ENCODE results near the gene VCP. TPM values are rescaled to one million over a fixed set of nuclear protein-coding genes. Genes with fewer than 3 reads are reported as not detected.
A peak's percentile ranks its signal among the peaks of the same experiment; 100 is the strongest.

VCP gene
- polyA plus RNA-seq, 2 of the 4 experiments (the other 2 are of a cell fraction), result 390 to 428 TPM

DNA sequence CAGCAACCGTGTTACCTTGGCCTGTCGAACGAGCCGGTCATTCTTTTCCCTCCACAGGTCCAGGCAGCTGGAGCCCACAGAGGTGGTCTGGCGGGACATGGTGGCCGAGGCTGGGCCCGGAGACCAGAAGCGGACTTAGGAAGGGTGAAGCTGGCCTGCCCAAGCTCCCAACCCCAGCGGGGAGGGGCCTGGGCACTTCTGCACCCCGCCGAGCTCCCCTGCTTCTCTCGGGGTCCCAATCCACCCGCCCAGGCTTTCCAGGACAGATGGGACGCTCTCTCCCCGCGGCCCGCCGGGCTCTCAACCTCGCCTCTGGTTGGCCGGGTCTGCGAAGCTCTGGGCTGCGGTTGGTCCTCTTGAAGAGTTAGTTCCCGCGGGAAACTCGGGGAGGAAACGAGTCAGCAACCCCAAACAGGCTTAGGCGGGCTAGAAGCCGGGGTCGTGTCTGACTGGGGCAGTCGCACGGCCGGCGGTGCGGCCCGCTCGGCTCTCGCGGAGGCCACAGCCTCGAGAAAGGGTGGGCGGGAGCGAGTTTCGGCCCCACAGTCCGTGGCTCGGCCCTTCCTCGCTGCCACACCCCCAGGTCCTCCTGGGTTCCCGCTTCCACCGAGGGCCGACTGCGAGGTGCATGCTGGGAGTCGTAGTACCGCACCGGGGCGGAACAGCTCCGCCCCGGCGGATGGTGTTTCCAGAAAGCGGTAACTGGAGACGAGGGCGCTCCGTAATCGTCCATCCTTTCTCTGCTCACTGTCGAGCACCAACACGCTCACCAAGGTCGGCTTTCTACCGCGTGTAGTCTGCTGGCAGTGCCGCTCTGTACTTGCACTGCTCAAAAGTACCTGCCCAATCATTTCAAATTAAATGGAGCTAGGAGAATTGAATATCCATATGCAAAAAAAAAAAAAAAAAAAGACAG, 7.3 kb upstream of the VCP start, which contains the start of gene FANCG (continued):
- TF ChIP-seq MYC (IDR thresholded peaks at IDR 0.05; ENCODE audit: borderline replicate concordance, low read length), result peak; percentile 74
- TF ChIP-seq EHMT2 (IDR thresholded peaks at IDR 0.05; ENCODE audit: low read depth), result no peak
- 0 out of 2 replicates have a peak, but pooled peaks have one; percentile 21 for TF ChIP-seq KDM5A (IDR thresholded peaks at IDR 0.05)
- TF ChIP-seq MAFK (IDR thresholded peaks at IDR 0.05; ENCODE audit: partially characterized antibody), result no peak
- TF ChIP-seq, protein P1, sequence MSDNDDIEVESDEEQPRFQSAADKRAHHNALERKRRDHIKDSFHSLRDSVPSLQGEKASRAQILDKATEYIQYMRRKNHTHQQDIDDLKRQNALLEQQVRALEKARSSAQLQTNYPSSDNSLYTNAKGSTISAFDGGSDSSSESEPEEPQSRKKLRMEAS (IDR thresholded peaks at IDR 0.05), result peak; percentile 78
- TF ChIP-seq SREBF2 (IDR thresholded peaks at IDR 0.05), result no peak

DNA sequence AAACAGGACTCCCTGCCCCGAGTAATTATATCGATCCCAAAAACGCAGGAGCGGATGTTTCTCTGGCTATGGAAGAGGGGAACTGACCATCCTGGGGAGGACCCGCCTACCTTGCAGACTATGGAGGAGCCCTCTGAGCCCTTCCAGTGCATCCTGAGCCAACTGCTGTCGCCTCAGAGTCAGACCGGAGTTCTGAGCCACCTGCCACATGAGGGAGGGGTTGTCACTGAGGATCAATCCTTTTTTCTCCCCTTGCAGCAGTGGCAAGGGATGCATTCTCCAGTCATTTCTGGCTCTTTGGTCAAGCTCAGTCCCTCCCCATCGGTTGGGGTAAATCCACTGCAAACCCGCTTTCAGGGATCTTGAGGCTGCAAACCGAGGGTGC, 6.6 kb upstream of the VCP start:
- peaks cover 14% of the 10 kb centered on the region; the same call in 2 of the 3 replicates for H3K4me1 ChIP-seq
- 3% methylated on average over 9 of the region's 10 CpGs for WGBS (ENCODE audit: missing lambda C conversion rate)
- peak overlapping the region; percentile 86 to 96 for H3K27ac ChIP-seq
- DNase-seq (ENCODE audit: low read depth in 1 of 2, low spot score in 1 of 2) (no peak), ATAC-seq (peak; percentile 17 to 33; a peak in 4 of 6 replicates), FAIRE-seq (no peak)
- TF ChIP-seq, protein P2, sequence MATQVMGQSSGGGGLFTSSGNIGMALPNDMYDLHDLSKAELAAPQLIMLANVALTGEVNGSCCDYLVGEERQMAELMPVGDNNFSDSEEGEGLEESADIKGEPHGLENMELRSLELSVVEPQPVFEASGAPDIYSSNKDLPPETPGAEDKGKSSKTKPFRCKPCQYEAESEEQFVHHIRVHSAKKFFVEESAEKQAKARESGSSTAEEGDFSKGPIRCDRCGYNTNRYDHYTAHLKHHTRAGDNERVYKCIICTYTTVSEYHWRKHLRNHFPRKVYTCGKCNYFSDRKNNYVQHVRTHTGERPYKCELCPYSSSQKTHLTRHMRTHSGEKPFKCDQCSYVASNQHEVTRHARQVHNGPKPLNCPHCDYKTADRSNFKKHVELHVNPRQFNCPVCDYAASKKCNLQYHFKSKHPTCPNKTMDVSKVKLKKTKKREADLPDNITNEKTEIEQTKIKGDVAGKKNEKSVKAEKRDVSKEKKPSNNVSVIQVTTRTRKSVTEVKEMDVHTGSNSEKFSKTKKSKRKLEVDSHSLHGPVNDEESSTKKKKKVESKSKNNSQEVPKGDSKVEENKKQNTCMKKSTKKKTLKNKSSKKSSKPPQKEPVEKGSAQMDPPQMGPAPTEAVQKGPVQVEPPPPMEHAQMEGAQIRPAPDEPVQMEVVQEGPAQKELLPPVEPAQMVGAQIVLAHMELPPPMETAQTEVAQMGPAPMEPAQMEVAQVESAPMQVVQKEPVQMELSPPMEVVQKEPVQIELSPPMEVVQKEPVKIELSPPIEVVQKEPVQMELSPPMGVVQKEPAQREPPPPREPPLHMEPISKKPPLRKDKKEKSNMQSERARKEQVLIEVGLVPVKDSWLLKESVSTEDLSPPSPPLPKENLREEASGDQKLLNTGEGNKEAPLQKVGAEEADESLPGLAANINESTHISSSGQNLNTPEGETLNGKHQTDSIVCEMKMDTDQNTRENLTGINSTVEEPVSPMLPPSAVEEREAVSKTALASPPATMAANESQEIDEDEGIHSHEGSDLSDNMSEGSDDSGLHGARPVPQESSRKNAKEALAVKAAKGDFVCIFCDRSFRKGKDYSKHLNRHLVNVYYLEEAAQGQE (IDR thresholded peaks at IDR 0.05), result no peak
- TF ChIP-seq GATA3 (IDR thresholded peaks at IDR 0.05; ENCODE audit: borderline replicate concordance) (no peak), PHF8 (IDR thresholded peaks at IDR 0.05; ENCODE audit: borderline replicate concordance, low read depth) (no peak), KDM5A (IDR thresholded peaks at IDR 0.05) (no peak)
- TF ChIP-seq, protein P3, sequence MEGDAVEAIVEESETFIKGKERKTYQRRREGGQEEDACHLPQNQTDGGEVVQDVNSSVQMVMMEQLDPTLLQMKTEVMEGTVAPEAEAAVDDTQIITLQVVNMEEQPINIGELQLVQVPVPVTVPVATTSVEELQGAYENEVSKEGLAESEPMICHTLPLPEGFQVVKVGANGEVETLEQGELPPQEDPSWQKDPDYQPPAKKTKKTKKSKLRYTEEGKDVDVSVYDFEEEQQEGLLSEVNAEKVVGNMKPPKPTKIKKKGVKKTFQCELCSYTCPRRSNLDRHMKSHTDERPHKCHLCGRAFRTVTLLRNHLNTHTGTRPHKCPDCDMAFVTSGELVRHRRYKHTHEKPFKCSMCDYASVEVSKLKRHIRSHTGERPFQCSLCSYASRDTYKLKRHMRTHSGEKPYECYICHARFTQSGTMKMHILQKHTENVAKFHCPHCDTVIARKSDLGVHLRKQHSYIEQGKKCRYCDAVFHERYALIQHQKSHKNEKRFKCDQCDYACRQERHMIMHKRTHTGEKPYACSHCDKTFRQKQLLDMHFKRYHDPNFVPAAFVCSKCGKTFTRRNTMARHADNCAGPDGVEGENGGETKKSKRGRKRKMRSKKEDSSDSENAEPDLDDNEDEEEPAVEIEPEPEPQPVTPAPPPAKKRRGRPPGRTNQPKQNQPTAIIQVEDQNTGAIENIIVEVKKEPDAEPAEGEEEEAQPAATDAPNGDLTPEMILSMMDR (IDR thresholded peaks at IDR 0.05), result no peak
- ChIA-PET POLR2A (interaction anchor here (0.9 to 3.7 kb wide), 8 partner anchors 8 to 441 kb away, joined by 3 to 63 read pairs (median 14); partner anchors contain the start of genes PIGO, SIGMAR1, STOML2 and VCP), CTCF (interaction anchor here (1.2 to 7.7 kb wide), 6 partner anchors 8 to 398 kb away, joined by 4 to 99 read pairs (median 16); partner anchors contain the start of genes PIGO, STOML2 and VCP)
- no peaks in the 10 kb centered on the region for H3K9me3 ChIP-seq
- H3K4me2 ChIP-seq, result peak overlapping the region; percentile 96
- peak overlapping the region; percentile 71 for H3K4me3 ChIP-seq

DNA sequence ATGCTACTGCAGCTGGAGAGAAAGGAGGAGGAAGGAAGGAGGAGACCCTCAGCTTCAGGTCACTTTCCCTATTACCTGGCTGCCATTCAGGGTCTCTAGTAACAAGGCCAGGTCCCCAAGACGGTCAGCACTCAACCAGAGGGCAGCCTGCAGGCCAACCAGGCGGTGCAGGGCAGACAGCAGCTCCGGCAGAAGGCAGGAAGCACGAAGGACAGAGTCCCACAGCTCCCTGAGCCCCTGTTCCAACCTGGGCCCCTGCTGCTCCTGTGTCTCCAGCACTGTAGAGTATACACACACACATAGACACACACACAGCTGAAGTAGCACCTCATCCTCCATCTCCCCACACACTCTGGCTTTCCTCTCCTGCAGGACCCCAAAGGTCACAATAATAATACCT, 5.6 kb upstream of the VCP start:
- TF ChIP-seq ZFP36 (IDR thresholded peaks at IDR 0.05; ENCODE audit: borderline replicate concordance, partially characterized antibody), result no peak
- TF ChIP-seq, protein P4, sequence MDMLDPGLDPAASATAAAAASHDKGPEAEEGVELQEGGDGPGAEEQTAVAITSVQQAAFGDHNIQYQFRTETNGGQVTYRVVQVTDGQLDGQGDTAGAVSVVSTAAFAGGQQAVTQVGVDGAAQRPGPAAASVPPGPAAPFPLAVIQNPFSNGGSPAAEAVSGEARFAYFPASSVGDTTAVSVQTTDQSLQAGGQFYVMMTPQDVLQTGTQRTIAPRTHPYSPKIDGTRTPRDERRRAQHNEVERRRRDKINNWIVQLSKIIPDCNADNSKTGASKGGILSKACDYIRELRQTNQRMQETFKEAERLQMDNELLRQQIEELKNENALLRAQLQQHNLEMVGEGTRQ (IDR thresholded peaks at IDR 0.05), result no peak
- TF ChIP-seq KDM5A (IDR thresholded peaks at IDR 0.05), result no peak
- H3K4me1 ChIP-seq, result peaks cover 15% of the 10 kb centered on the region
- ChIA-PET CTCF (interaction anchor here (0.5 to 7.7 kb wide), 8 partner anchors 7 to 1213 kb away, joined by 3 to 99 read pairs (median 10); partner anchors contain the start of genes PIGO, UNC13B and VCP), POLR2A (interaction anchor here (1.1 kb wide), 1 partner anchor 14 kb away, joined by 3 read pairs; no protein-coding TSS in a partner anchor)
- ATAC-seq (no peak), FAIRE-seq (no peak), DNase-seq (ENCODE audit: low read depth in 1 of 2, low spot score in 1 of 2) (no peak)
- H3K27ac ChIP-seq, result peak overlapping the region in 1 of 2 experiments; percentile 96; a peak in 2 of 6 replicates
- peak overlapping the region; percentile 96 for H3K4me2 ChIP-seq
- no peaks in the 10 kb centered on the region for H3K9me3 ChIP-seq
- 89% methylated on average over 4 of the region's 4 CpGs for WGBS (ENCODE audit: missing lambda C conversion rate)
- H3K4me3 ChIP-seq, result peak overlapping the region; percentile 71; the same call in 1 of the 3 replicates

Data from A549 (cell line).